GM10266 (cell line): ENCODE measurements around the gene PI16.

Source experiments
- DNase-seq: peaks from one replicate; pipeline ENCODE4 v3.0.0; 2012; ENCODE audit errors: extremely low spot score
- CTCF ChIP-seq: IDR thresholded peaks from 2 replicates; pipeline ENCODE4 v1.5.1; 2012; ENCODE audit warnings: mild to moderate bottlenecking, low read depth; ENCODE audit not compliant: control insufficient read depth, insufficient read depth; ENCODE audit errors: missing control alignments

Gene PI16

GRCh38 chr6:36969988-36970891 lies 15.7 kb downstream of the PI16 start:
- DNase-seq = no peak
- no peak for TF ChIP-seq CTCF

GRCh38 chr6:36970892-36971842 lies 16.6 kb downstream of the PI16 start:
- TF ChIP-seq CTCF = no peak

GRCh38 chr6:36971921-36972673 lies 17.6 kb downstream of the PI16 start:
- TF ChIP-seq CTCF = no peak
- no peak for DNase-seq

More at GRCh38 chr6:36970892-36971842, 16.6 kb downstream of the PI16 start:
- no peak for DNase-seq

DNA sequence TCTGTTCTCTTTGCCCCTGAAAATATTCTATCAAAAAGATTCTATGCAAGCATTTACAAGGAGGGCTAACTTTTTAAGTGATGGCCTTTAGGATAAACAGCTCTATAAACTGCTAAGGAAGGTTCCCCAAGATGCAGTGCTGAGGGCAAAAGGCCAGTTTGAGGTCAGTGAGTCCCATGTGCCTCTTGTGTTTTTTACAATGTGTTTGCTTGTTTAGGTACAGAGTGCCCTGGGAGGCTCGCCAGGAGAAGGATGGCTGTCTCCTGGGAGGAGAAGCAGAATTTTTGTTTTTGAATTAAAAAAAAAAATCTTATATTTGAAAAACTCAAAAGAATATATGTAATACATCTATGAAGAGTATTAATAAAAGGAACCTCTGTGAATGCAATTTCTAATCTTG lies 18.7 kb downstream of the PI16 start:
- DNase-seq = no peak

DNA sequence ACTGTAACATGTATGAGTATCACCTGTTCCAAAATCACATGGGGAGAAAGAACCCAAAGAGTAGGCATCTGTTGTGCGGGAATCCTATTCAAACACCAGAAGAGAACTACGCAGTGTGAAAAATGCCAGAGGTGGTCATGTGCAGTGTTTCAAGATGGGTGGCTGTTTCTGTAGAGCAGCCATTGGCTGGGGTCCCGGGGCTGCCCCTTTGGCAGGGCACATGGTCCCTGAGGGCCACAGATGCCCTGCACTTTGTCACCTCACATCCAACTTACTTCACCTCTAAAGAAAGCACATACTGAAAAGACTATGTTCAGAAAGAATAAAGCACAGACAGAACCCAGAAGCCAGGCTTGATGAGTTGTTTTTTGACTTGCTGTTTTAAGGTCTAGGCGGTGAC lies 19.1 kb downstream of the PI16 start:
- no peak for TF ChIP-seq CTCF
- no peak for DNase-seq

More for the DNA sequence above, 18.7 kb downstream of the PI16 start:
- no peak for TF ChIP-seq CTCF

GRCh38 chr6:36975231-36976006 lies 20.9 kb downstream of the PI16 start:
- TF ChIP-seq CTCF = no peak
- no peak for DNase-seq
